BJ (cell line): ENCODE results near the gene TAF4. TPM values are rescaled to one million over a fixed set of nuclear protein-coding genes. Genes with fewer than 3 reads are reported as not detected.

ENCODE experiments used
- CTCF ChIA-PET: fragments of 350-600 bp; formaldehyde crosslinking; extraction: SDS; loops from one replicate; lab custom pipeline; 2021; ENCODE audit warnings: antibody characterized with exemption, inconsistent platforms; lab: Yijun Ruan, JAX
- POLR2A ChIA-PET: fragments of 300-600 bp; sonication (Branson Sonifier 250); formaldehyde crosslinking; extraction: SDS; loops from one replicate; lab custom pipeline; 2021; ENCODE audit warnings: antibody characterized with exemption; lab: Charles Lee
- DNase-seq: peaks from one replicate; pipeline ENCODE4 v3.0.0-alpha.2; 2011; ENCODE audit warnings: low read depth
- H3K27me3 ChIP-seq: 2 replicates; pipeline ENCODE4 v1.6.0; 2011; ENCODE audit warnings: low read length; ENCODE audit not compliant: control insufficient read depth, insufficient read depth
- H3K36me3 ChIP-seq: 2 replicates; pipeline ENCODE4 v1.5.1; 2011; ENCODE audit warnings: low read length; ENCODE audit not compliant: control insufficient read depth, insufficient read depth
- H3K4me3 ChIP-seq: 2 replicates; pipeline ENCODE4 v1.5.1; 2011; ENCODE audit warnings: low read depth, mild to moderate bottlenecking, control low read depth, low read length
- polyA plus RNA-seq: library from polyadenylated mRNA; depleted of rRNA; stranded (reverse); fragments of >200 nt; gene quantifications from 2 replicates; pipeline ENCODE4 v1.2.3, GENCODE V29; 2011
- TF ChIP-seq, protein P1 (sequence below): IDR thresholded peaks from 2 replicates; pipeline ENCODE4 v1.5.1; 2011; ENCODE audit warnings: low read depth, mild to moderate bottlenecking, control low read depth, inconsistent platforms, low read length, moderate library complexity; ENCODE audit not compliant: insufficient read depth

TAF4 gene
- polyA plus RNA-seq, 1 experiment: 1.2 TPM

GRCh38 chr20:62009322-62009721, 56.4 kb downstream of the TAF4 start:
- H3K4me3 ChIP-seq: no peak overlapping the region
- H3K27me3 ChIP-seq: no peaks in the 10 kb centered on the region
- TF ChIP-seq, protein P1, sequence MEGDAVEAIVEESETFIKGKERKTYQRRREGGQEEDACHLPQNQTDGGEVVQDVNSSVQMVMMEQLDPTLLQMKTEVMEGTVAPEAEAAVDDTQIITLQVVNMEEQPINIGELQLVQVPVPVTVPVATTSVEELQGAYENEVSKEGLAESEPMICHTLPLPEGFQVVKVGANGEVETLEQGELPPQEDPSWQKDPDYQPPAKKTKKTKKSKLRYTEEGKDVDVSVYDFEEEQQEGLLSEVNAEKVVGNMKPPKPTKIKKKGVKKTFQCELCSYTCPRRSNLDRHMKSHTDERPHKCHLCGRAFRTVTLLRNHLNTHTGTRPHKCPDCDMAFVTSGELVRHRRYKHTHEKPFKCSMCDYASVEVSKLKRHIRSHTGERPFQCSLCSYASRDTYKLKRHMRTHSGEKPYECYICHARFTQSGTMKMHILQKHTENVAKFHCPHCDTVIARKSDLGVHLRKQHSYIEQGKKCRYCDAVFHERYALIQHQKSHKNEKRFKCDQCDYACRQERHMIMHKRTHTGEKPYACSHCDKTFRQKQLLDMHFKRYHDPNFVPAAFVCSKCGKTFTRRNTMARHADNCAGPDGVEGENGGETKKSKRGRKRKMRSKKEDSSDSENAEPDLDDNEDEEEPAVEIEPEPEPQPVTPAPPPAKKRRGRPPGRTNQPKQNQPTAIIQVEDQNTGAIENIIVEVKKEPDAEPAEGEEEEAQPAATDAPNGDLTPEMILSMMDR: no peak
- POLR2A ChIA-PET: no interaction called here
- no peak for DNase-seq
- CTCF ChIA-PET: interaction anchor here (1.0 to 2.9 kb wide), 3 partner anchors 10 to 376 kb away, joined by 3 to 12 read pairs (median 12); no protein-coding TSS in a partner anchor
- H3K36me3 ChIP-seq: peaks cover 29% of the 10 kb centered on the region

DNA sequence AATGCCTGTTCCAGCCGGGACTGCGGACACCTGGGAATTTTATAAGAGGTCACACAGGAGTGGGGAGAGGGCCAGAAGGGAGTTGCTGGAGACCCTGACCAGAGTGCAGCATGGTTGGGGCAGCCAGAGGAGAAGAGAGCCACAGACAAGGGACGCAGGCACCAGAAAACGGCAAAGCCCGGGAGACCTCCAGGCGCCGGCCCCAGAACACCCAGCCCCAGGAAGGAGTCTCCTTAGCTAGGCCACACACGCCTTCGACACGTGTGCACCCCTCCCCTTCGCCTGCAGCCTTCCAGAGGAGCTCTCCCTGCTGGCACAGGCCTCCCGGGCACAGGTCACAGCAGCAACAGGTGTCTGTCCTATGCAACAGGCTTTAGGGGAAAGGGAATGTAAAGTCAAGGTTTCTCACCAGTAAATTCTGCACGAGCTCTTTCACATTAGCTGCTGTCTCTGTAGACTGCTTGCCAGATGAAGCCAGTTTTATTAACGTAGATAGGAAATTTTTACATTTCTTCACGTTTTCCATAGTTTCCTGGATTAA, 57.0 kb downstream of the TAF4 start:
- DNase-seq: no peak
- CTCF ChIA-PET: no interaction called here
- no peaks in the 10 kb centered on the region for H3K27me3 ChIP-seq
- POLR2A ChIA-PET: no interaction called here
- H3K4me3 ChIP-seq: no peak overlapping the region
- peaks cover 31% of the 10 kb centered on the region for H3K36me3 ChIP-seq
- TF ChIP-seq, protein P1: no peak

GRCh38 chr20:62007127-62007647, 58.5 kb downstream of the TAF4 start:
- ChIA-PET CTCF (no interaction called here), POLR2A (no interaction called here)
- H3K36me3 ChIP-seq: peaks cover 30% of the 10 kb centered on the region
- no peak for DNase-seq
- no peak overlapping the region for H3K4me3 ChIP-seq
- TF ChIP-seq, protein P1: no peak
- H3K27me3 ChIP-seq: no peaks in the 10 kb centered on the region

DNA sequence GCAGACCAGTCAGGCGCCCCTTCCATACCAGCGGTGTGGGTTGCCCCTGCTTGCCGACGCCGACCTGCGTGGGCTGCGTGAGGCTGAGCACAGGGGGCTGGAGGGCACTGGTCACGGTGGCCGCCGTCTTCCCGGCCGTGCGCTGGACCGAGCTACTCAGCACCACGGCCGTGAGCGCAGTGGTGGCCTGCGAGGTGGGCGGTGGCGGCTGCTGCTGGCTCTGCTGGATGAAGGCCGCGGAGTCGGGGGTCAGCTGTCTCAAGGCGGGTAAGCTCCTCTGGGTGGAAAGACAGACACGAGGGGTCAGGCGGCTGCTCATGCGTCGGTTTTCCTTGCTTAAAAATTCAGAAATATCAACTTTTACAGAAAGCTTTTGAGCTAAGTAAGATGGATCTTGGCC, 59.2 kb downstream of the TAF4 start:
- Histone ChIP-seq H3K27me3 (no peaks in the 10 kb centered on the region), H3K36me3 (peaks cover 28% of the 10 kb centered on the region), H3K4me3 (no peak overlapping the region)
- DNase-seq: no peak
- POLR2A ChIA-PET: no interaction called here
- CTCF ChIA-PET: interaction anchor here (1.3 kb wide), 1 partner anchor 150 kb away, joined by 5 read pairs; no protein-coding TSS in a partner anchor
- TF ChIP-seq, protein P1: no peak

GRCh38 chr20:62004614-62005013, 61.1 kb downstream of the TAF4 start:
- ChIA-PET POLR2A (no interaction called here), CTCF (no interaction called here)
- DNase-seq: no peak
- Histone ChIP-seq H3K27me3 (no peaks in the 10 kb centered on the region), H3K36me3 (peaks cover 28% of the 10 kb centered on the region), H3K4me3 (no peak overlapping the region)
- TF ChIP-seq, protein P1: no peak
